KOPT-K1 (cell line): Measurements from ENCODE around the gene RBFA.

Experiments
- H3K27ac ChIP-seq: fragments of 200-600 bp; sonication (generic); 2 replicates; pipeline ENCODE4 v1.5.1; 2016; ENCODE audit warnings: antibody characterized with exemption, mild to moderate bottlenecking, low read depth, low read length; ENCODE audit not compliant: poor library complexity, severe bottlenecking
- H3K36me3 ChIP-seq: fragments of 200-600 bp; sonication (generic); 2 replicates; pipeline ENCODE4 v1.5.1; 2017; ENCODE audit warnings: antibody characterized with exemption, mild to moderate bottlenecking, low read length, moderate library complexity; ENCODE audit not compliant: insufficient read depth
- H3K9me3 ChIP-seq: fragments of 200-600 bp; sonication (generic); 2 replicates; pipeline ENCODE4 v1.5.1; 2017; ENCODE audit warnings: antibody characterized with exemption, low read length, mild to moderate bottlenecking; ENCODE audit not compliant: insufficient read depth, poor library complexity, severe bottlenecking

The RBFA gene

DNA sequence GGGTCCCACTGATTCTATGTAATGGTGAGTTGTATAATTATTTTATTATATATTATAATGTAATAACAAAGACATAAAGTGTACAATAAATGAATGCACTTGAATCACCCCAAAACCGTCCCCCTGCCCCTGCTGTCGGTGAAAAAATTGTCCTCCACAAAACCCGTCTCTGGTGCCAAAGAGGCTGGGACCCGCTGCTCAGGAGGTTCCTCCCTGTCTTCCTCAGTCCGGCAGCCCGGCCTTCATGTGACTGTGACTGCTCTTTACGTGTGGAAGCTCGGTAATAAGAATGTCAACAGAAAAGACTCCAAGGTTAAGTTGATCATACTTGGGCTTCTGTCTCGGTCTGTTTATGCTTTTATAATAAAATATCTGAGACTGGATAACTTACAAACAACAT is 42.1 kb downstream of the RBFA start:
- Histone ChIP-seq H3K36me3 (no peaks in the 10 kb centered on the region), H3K27ac (no peak overlapping the region), H3K9me3 (peaks cover 18% of the 10 kb centered on the region)

DNA sequence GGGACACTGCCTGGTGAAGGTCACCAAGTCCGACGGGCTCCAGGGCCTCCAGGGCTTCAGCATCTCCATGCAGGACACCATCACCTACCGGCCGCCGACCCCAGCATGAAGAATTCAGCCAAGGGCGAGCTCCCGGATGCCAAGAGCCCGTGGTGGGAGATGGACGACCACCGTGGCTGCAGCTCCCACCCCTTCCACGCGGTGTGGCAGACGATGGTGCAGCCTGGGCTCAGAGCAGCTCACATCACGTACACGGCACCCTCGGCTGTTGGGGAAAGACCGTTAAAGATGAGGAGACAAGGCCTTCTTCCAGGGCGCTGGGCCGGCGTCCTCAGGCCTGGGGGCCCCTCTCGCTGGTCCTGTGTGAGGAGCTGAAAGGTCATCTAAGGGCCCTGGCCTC is 43.6 kb downstream of the RBFA start:
- Histone ChIP-seq H3K9me3 (peaks cover 18% of the 10 kb centered on the region), H3K36me3 (no peaks in the 10 kb centered on the region), H3K27ac (no peak overlapping the region)
